ENCODE data around the gene TBC1D9. TPM values are rescaled to one million over a fixed set of nuclear protein-coding genes. Genes with fewer than 3 reads are reported as not detected.

TBC1D9 gene
- total RNA-seq, 1 donor from 2014 or later, result 34.6 TPM

GRCh38 chr4:140729344-140730049, 26.7 kb downstream of the TBC1D9 start:
- DNase-seq (ENCODE audit: low read depth), result no peak
- Histone ChIP-seq H3K4me3 (ENCODE audit: low read depth, low read length) (no peak overlapping the region), H3K36me3 (ENCODE audit: control insufficient read depth, insufficient read depth, low read length) (no peaks in the 10 kb centered on the region), H3K27me3 (ENCODE audit: control insufficient read depth, insufficient read depth, low read length) (no peaks in the 10 kb centered on the region)
- no peak for TF ChIP-seq CTCF (IDR thresholded peaks at IDR 0.05; ENCODE audit: insufficient read depth, low read length, poor library complexity, severe bottlenecking)

- Histone ChIP-seq H3K4me3 (ENCODE audit: low read depth, low read length) (no peak overlapping the region), H3K36me3 (ENCODE audit: control insufficient read depth, insufficient read depth, low read length) (no peaks in the 10 kb centered on the region), H3K27me3 (ENCODE audit: control insufficient read depth, insufficient read depth, low read length) (no peaks in the 10 kb centered on the region)
- DNase-seq (ENCODE audit: low read depth), result no peak
- no peak for TF ChIP-seq CTCF (IDR thresholded peaks at IDR 0.05; ENCODE audit: insufficient read depth, low read length, poor library complexity, severe bottlenecking)
These were observed 29.2 kb downstream of the TBC1D9 start for GRCh38 chr4:140726776-140727500.

DNA sequence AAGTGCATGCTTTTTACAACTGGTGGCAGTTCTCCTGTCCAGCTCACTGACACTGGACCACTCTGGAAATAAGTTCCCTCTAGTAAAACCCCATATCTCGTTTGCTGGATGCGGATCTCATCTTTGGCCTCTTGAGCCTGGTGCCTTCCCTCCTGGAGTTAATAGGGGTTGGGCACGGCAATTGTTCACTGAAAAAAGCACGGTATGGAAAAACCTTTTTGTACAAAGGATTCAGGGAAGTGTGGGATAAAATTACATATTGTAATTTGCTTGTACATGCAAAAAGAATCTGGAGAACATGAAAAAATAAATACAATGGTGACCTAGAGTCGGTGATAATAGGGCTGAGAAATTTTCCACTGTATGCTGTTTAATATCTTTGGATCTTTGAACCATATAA, 30.6 kb downstream of the TBC1D9 start:
- no peak for TF ChIP-seq CTCF (IDR thresholded peaks at IDR 0.05; ENCODE audit: insufficient read depth, low read length, poor library complexity, severe bottlenecking)
- Histone ChIP-seq H3K4me3 (ENCODE audit: low read depth, low read length) (no peak overlapping the region), H3K27me3 (ENCODE audit: control insufficient read depth, insufficient read depth, low read length) (no peaks in the 10 kb centered on the region), H3K36me3 (ENCODE audit: control insufficient read depth, insufficient read depth, low read length) (no peaks in the 10 kb centered on the region)
- no peak for DNase-seq (ENCODE audit: low read depth)

DNA sequence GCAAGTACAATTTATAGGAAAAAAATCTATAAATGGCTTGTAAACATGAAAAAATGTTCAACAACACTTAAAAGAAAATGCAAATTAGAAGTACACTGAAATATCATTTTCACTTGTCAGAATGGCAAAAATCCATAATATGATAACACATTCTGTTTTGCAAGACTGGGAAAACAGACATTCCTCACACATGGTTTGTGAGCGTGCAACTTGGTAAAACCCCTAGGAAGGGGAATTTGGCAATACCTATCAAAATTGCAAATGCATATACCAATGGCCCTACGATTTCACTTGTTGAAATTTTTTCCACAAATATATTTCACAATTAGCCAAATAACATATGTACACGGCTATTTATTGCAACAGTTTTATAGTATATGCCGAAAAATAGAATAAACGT, 31.4 kb downstream of the TBC1D9 start:
- Histone ChIP-seq H3K36me3 (ENCODE audit: control insufficient read depth, insufficient read depth, low read length) (no peaks in the 10 kb centered on the region), H3K27me3 (ENCODE audit: control insufficient read depth, insufficient read depth, low read length) (no peaks in the 10 kb centered on the region), H3K4me3 (ENCODE audit: low read depth, low read length) (no peak overlapping the region)
- DNase-seq (ENCODE audit: low read depth), result no peak
- TF ChIP-seq CTCF (IDR thresholded peaks at IDR 0.05; ENCODE audit: insufficient read depth, low read length, poor library complexity, severe bottlenecking), result no peak

DNA sequence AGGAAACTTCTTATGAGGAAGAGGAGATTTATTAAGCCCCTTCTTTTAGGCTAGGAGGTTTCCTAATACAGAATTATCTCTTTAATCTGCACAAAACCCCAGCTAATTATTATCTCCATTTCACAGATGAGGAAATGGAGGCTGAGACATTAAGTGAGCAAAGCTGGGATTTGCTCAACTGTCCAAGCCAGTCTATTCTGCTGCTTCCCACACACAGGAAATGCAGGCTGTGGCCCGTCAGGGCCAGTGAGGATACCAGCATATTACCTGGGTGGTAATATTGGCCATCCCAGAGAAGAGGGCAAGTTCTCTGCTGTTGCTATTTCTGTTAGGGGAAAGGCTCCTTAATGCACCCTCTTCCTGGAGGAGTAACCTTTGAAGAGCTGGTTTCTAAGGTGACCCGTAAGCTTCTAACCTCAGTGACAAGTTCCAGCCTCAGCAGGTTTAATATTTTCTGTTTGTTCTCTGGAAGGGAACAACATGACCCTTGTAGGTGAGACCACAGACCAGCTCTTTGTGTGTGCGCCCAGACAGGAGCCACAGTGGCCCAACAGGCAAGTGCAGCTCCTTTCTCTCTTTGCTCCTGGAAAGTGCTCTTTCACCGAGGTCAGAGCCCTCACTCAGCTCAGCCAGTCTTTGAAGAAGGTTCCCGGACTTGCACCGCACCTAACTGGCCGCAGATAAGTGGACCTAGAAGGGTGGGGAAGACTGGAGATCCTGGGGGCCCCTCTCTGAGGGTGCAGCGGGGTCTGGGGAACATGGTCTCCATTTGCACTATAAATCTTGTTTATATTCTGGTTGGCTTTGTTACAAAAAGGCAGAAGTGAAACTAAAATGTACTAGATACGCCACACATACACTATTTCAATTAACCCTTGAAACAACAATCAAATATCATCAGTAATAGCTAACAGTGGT, 35.5 kb downstream of the TBC1D9 start:
- Histone ChIP-seq H3K4me3 (ENCODE audit: low read depth, low read length) (no peak overlapping the region), H3K27me3 (ENCODE audit: control insufficient read depth, insufficient read depth, low read length) (no peaks in the 10 kb centered on the region), H3K36me3 (ENCODE audit: control insufficient read depth, insufficient read depth, low read length) (no peaks in the 10 kb centered on the region)
- DNase-seq (ENCODE audit: low read depth), result no peak
- no peak for TF ChIP-seq CTCF (IDR thresholded peaks at IDR 0.05; ENCODE audit: insufficient read depth, low read length, poor library complexity, severe bottlenecking)

Data from kidney epithelial cell (primary cell).